H1 (cell line): ENCODE results near the gene F5. TPM values are rescaled to one million over a fixed set of nuclear protein-coding genes. Genes with fewer than 3 reads are reported as not detected.

Source experiments
- CTCF ChIA-PET: fragments of 300-600 bp; sonication (Branson Sonifier 250); formaldehyde crosslinking; loops from one replicate; lab custom pipeline; 2021; ENCODE audit not compliant: partially characterized antibody; lab: Charles Lee
- POLR2A ChIA-PET: fragments of 300-600 bp; sonication (Branson Sonifier 250); formaldehyde crosslinking; loops from one replicate; lab custom pipeline; 2021; ENCODE audit warnings: inconsistent platforms; ENCODE audit not compliant: partially characterized antibody; lab: Charles Lee
- DNase-seq, 2 experiments: peaks; one replicate each; pipeline versions ENCODE4 v3.0.0 to v3.0.0-alpha.2; 2010 to 2022; ENCODE audit warnings: low spot score in 2 of 2, low read depth in 1 of 2, mixed read lengths in 1 of 2
- FAIRE-seq: peaks from 2 replicates; lab custom pipeline; 2011; peaks lifted over from hg19 to GRCh38; lab: Jason Lieb, UNC
- H2AFZ ChIP-seq: 2 replicates; pipeline ENCODE4 v1.8.1; 2012; ENCODE audit warnings: low read length, inconsistent platforms
- H2AK5ac ChIP-seq: 2 replicates; pipeline ENCODE4 v1.6.1; 2013; ENCODE audit warnings: low read depth, low read length
- H2BK120ac ChIP-seq: replicated peaks from 2 replicates; pipeline ENCODE3; 2013; ENCODE audit warnings: low read depth, low read length, inconsistent platforms
- H2BK12ac ChIP-seq: 2 replicates; pipeline ENCODE4 v1.6.1; 2013; ENCODE audit warnings: low read depth, low read length
- H2BK15ac ChIP-seq: 2 replicates; pipeline ENCODE4 v1.6.1; 2013; ENCODE audit warnings: low read length
- H2BK20ac ChIP-seq: 2 replicates; pipeline ENCODE4 v1.6.1; 2013; ENCODE audit warnings: low read length
- H2BK5ac ChIP-seq: 2 replicates; pipeline ENCODE4 v1.6.1; 2013; ENCODE audit warnings: low read depth, low read length
- H3K14ac ChIP-seq: 2 replicates; pipeline ENCODE4 v1.6.1; 2013; ENCODE audit warnings: inconsistent platforms; ENCODE audit not compliant: insufficient read length
- H3K18ac ChIP-seq: 2 replicates; pipeline ENCODE4 v1.6.1; 2013; ENCODE audit warnings: low read length; ENCODE audit errors: extremely low read depth
- H3K23ac ChIP-seq: 2 replicates; pipeline ENCODE4 v1.6.1; 2013; ENCODE audit warnings: inconsistent platforms; ENCODE audit not compliant: insufficient read length
- H3K23me2 ChIP-seq: 2 replicates; pipeline ENCODE4 v1.6.1; 2013; ENCODE audit warnings: low read depth, low read length
- H3K27ac ChIP-seq: 2 replicates; pipeline ENCODE4 v1.6.1; 2011; ENCODE audit warnings: low read depth, low read length, inconsistent platforms
- H3K27me3 ChIP-seq, 4 experiments: replicated peaks in 1 of 4; 1 replicate in 1 of 4; 2 replicates in 3 of 4; pipeline versions ENCODE4 v1.6.1 to v1.8.1; 2011 to 2013; ENCODE audit warnings: low read length in 3 of 4, mild to moderate bottlenecking in 3 of 4, inconsistent platforms in 2 of 4, mixed read lengths in 2 of 4, moderate library complexity in 1 of 4; ENCODE audit not compliant: control insufficient read depth in 3 of 4, insufficient read depth in 3 of 4; ENCODE audit errors: extremely low read depth in 1 of 4
- H3K36me3 ChIP-seq, 4 experiments: 2 replicates each; pipeline versions ENCODE4 v1.6.1 to v1.8.1; 2011 to 2013; ENCODE audit warnings: mild to moderate bottlenecking in 4 of 4, low read length in 3 of 4, moderate library complexity in 2 of 4, control low read depth in 1 of 4, inconsistent platforms in 1 of 4; ENCODE audit not compliant: insufficient read depth in 4 of 4, control insufficient read depth in 2 of 4
- H3K4ac ChIP-seq: replicated peaks from 2 replicates; pipeline ENCODE3; 2013; ENCODE audit warnings: low read length, low read depth, mixed read lengths, inconsistent platforms; ENCODE audit not compliant: insufficient read length
- H3K4me1 ChIP-seq, 4 experiments: replicated peaks in 1 of 4; 1 replicate in 1 of 4; 2 replicates in 3 of 4; pipeline versions ENCODE4 v1.6.1 to v1.8.1; 2011 to 2013; ENCODE audit warnings: low read length in 3 of 4, inconsistent platforms in 2 of 4, mixed read lengths in 1 of 4; ENCODE audit not compliant: insufficient read depth in 4 of 4, control insufficient read depth in 3 of 4
- H3K4me2 ChIP-seq, 2 experiments: 2 replicates each; pipeline versions ENCODE4 v1.6.1 to v1.8.1; 2011 to 2013; ENCODE audit warnings: low read depth in 2 of 2, low read length in 2 of 2, control low read depth in 1 of 2, inconsistent platforms in 1 of 2, mild to moderate bottlenecking in 1 of 2; ENCODE audit not compliant: insufficient read depth in 1 of 2
- H3K4me3 ChIP-seq, 4 experiments: fragments of 200-600, 300-600 bp in 1 of 4; sonication (generic), shearing (Covaris generic), sonication (Bioruptor Twin) in 1 of 4; 2 replicates each; pipeline versions ENCODE4 v1.5.1 to v1.8.1; 2011 to 2016; ENCODE audit warnings: low read length in 4 of 4, low read depth in 3 of 4, control low read depth in 2 of 4, inconsistent platforms in 2 of 4, mild to moderate bottlenecking in 2 of 4, mixed read lengths in 1 of 4, moderate library complexity in 1 of 4; ENCODE audit not compliant: insufficient read depth in 2 of 4; ENCODE audit errors: extremely low read depth in 1 of 4
- H3K56ac ChIP-seq: replicated peaks from 2 replicates; pipeline ENCODE3; 2013; ENCODE audit warnings: low read depth, mild to moderate bottlenecking, mixed read lengths, low read length, inconsistent platforms; ENCODE audit not compliant: insufficient read length
- H3K79me1 ChIP-seq: 2 replicates; pipeline ENCODE4 v1.6.1; 2013; ENCODE audit warnings: low read depth, low read length, control low read depth
- H3K79me2 ChIP-seq, 2 experiments: 2 replicates each; pipeline versions ENCODE4 v1.6.1 to v1.8.1; 2012 to 2013; ENCODE audit warnings: low read length in 2 of 2, mild to moderate bottlenecking in 2 of 2, inconsistent platforms in 1 of 2; ENCODE audit not compliant: insufficient read depth in 2 of 2, control insufficient read depth in 1 of 2
- H3K9ac ChIP-seq, 4 experiments: replicated peaks in 1 of 4; 1 replicate in 1 of 4; 2 replicates in 3 of 4; pipeline versions ENCODE4 v1.6.1 to v1.8.1; 2011 to 2013; ENCODE audit warnings: low read depth in 3 of 4, low read length in 3 of 4, control low read depth in 2 of 4, mild to moderate bottlenecking in 2 of 4, moderate library complexity in 2 of 4, inconsistent platforms in 1 of 4; ENCODE audit errors: extremely low read depth in 1 of 4
- H3K9me3 ChIP-seq, 2 experiments: 2 replicates each; pipeline versions ENCODE4 v1.6.1 to v1.8.1; 2012 to 2013; ENCODE audit warnings: mild to moderate bottlenecking in 2 of 2, moderate library complexity in 2 of 2, control low read depth in 1 of 2, inconsistent platforms in 1 of 2, low read depth in 1 of 2, low read length in 1 of 2, mixed read lengths in 1 of 2; ENCODE audit not compliant: insufficient read depth in 2 of 2
- H4K20me1 ChIP-seq, 2 experiments: replicated peaks in 1 of 2; 2 replicates each; pipeline versions ENCODE3 to v1.8.1; 2011 to 2013; ENCODE audit warnings: inconsistent platforms in 2 of 2, low read length in 2 of 2, mild to moderate bottlenecking in 1 of 2; ENCODE audit not compliant: insufficient read depth in 2 of 2, control insufficient read depth in 1 of 2
- H4K5ac ChIP-seq: 2 replicates; pipeline ENCODE4 v1.6.1; 2013; ENCODE audit warnings: low read length, low read depth, mixed read lengths, inconsistent platforms; ENCODE audit not compliant: insufficient read length
- H4K8ac ChIP-seq: 2 replicates; pipeline ENCODE4 v1.8.0; 2013; ENCODE audit warnings: mild to moderate bottlenecking, moderate library complexity, low read length, inconsistent platforms; ENCODE audit not compliant: insufficient read depth; ENCODE audit errors: extremely low read depth
- H4K91ac ChIP-seq: replicated peaks from 2 replicates; pipeline ENCODE3; 2013; ENCODE audit warnings: low read length, mixed read lengths, inconsistent platforms; ENCODE audit not compliant: insufficient read length
- CBX8 ChIP-seq: fragments of 300-800, 300-1000 bp; sonication (generic); IDR thresholded peaks from 2 replicates; pipeline ENCODE4 v1.7.1; 2016; ENCODE audit warnings: low read depth, low read length, borderline replicate concordance
- HDAC6 ChIP-seq: IDR thresholded peaks from one replicate; pipeline ENCODE4 v1.7.1; 2012; ENCODE audit warnings: low read depth, mild to moderate bottlenecking, inconsistent platforms, low read length, moderate library complexity
- MAFK ChIP-seq: IDR thresholded peaks from 2 replicates; pipeline ENCODE4 v1.6.1; 2012; ENCODE audit warnings: low read depth, mild to moderate bottlenecking, improper control_type of control experiment, low read length
- SAP30 ChIP-seq: fragments of 300-600 bp; sonication (generic); IDR thresholded peaks from 2 replicates; pipeline ENCODE4 v1.7.1; 2012; ENCODE audit warnings: low read length, moderate library complexity, mild to moderate bottlenecking, inconsistent platforms; ENCODE audit not compliant: insufficient read depth, insufficient replicate concordance
- TAF1 ChIP-seq: IDR thresholded peaks from 2 replicates; pipeline ENCODE4 v1.6.1; 2011; ENCODE audit warnings: mild to moderate bottlenecking, low read depth, low read length
- YY1 ChIP-seq: IDR thresholded peaks from 2 replicates; pipeline ENCODE4 v1.6.1; 2011; ENCODE audit warnings: low read depth, mild to moderate bottlenecking, low read length
- ZNF274 ChIP-seq: IDR thresholded peaks from 2 replicates; pipeline ENCODE4 v1.7.0; 2012; ENCODE audit warnings: low read length, borderline replicate concordance; ENCODE audit errors: extremely low read depth
- WGBS, 2 experiments: shearing (Covaris generic) in 1 of 2; methylation state at CpG; one replicate each; pipeline versions ENCODE4 v1.1.6 to v1.1.7; 2013 to 2015; ENCODE audit warnings: low lambda C conversion rate in 2 of 2, mixed read lengths in 2 of 2, inconsistent platforms in 1 of 2, low coverage in 1 of 2, missing lambda C conversion rate in 1 of 2; ENCODE audit not compliant: insufficient replicate concordance in 2 of 2, insufficient coverage in 1 of 2, insufficient read length in 1 of 2; ENCODE audit errors: extremely low coverage in 1 of 2, missing lambda C conversion rate in 1 of 2; 5-methylcytosine and 5-hydroxymethylcytosine counted together
- polyA plus RNA-seq, 7 experiments: library from polyadenylated mRNA; depleted of rRNA in 3 of 7; stranded (reverse) in 5 of 7; unstranded in 2 of 7; fragments of >200 nt in 5 of 7; fragments of 200-250 nt in 2 of 7; gene quantifications; 1 replicate in 5 of 7; 2 replicates in 1 of 7; 4 replicates in 1 of 7; pipeline versions ENCODE4 v1.2.1 to v1.2.3, GENCODE V29; 2011 to 2013; ENCODE audit warnings: missing spikeins in 2 of 7, mixed read lengths in 2 of 7
- total RNA-seq: library from RNA; stranded (reverse); fragmentation: NEBNext Ultra II Directional; extraction: Animal tissue kit (Norgen Biotek cat#: 25700); gene quantifications from 2 replicates; pipeline ENCODE4 v1.2.1, GENCODE V29; 2021

F5 gene
- total and polyA plus RNA-seq, 2 of the 8 experiments (the other 6 are each of a cell fraction or from before 2014, with no cell fraction given): 0.04 to 0.06 TPM

DNA sequence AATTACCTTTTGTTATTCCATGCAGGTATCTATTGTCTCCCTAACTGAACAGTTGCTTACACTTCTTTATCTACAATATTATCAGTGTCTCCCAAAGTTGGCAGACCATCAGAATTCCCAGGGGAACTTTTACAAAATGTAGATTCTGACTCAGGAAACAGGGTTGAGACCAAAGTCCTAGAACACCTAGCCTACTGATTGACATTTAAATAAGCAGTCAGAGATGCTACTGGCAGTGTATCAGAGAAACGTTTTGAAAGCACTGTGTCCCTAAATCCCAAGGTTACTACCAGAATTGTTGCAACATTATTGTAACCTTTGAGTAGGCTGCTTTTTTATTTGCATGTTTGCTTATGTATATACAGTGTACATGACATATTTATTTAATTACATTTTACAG, 1.8 kb upstream of the F5 start:
- no peak overlapping the region for H4K91ac ChIP-seq
- no peaks in the 10 kb centered on the region for H4K20me1 ChIP-seq
- H3K18ac ChIP-seq: no peak overlapping the region
- ChIA-PET CTCF (no interaction called here), POLR2A (no interaction called here)
- H3K14ac ChIP-seq: no peak overlapping the region
- H3K79me2 ChIP-seq: no peaks in the 10 kb centered on the region
- no peak overlapping the region for H2BK120ac ChIP-seq
- H2BK20ac ChIP-seq: no peak overlapping the region
- no peaks in the 10 kb centered on the region for H3K36me3 ChIP-seq
- no peak overlapping the region for H2BK5ac ChIP-seq
- no peak overlapping the region for H2AFZ ChIP-seq
- H4K8ac ChIP-seq: no peak overlapping the region
- no peaks in the 10 kb centered on the region; a peak in 1 of 7 replicates for H3K27me3 ChIP-seq
- no peak for FAIRE-seq
- H3K4me1 ChIP-seq: peaks cover 0 to 2% (median under 1%) of the 10 kb centered on the region in 4 experiments; a peak in 3 of 7 replicates
- no peak overlapping the region for H3K9ac ChIP-seq
- TF ChIP-seq SAP30: no peak
- no peak for TF ChIP-seq HDAC6
- TF ChIP-seq TAF1: no peak
- TF ChIP-seq CBX8: no peak
- no peak for TF ChIP-seq ZNF274
- TF ChIP-seq YY1: no peak
- TF ChIP-seq MAFK: no peak
- no peak overlapping the region for H3K23ac ChIP-seq
- no peak overlapping the region for H3K4me3 ChIP-seq
- no peak overlapping the region for H3K56ac ChIP-seq
- no peak overlapping the region for H2AK5ac ChIP-seq
- H3K79me1 ChIP-seq: no peaks in the 10 kb centered on the region
- DNase-seq: no peak
- H2BK12ac ChIP-seq: no peak overlapping the region
- H3K9me3 ChIP-seq: no peaks in the 10 kb centered on the region
- no peaks in the 10 kb centered on the region for H3K23me2 ChIP-seq
- WGBS, 2 experiments: 62% methylated on average over 1 of the region's 1 CpG; no CpG with 5 or more reads in 1 of the 2 experiments
- H3K4ac ChIP-seq: no peak overlapping the region
- no peak overlapping the region for H3K4me2 ChIP-seq
- no peak overlapping the region for H4K5ac ChIP-seq
- no peak overlapping the region for H3K27ac ChIP-seq
- no peak overlapping the region for H2BK15ac ChIP-seq
